WTC11 (cell line): ENCODE data around the gene ARMH4.

Experiments
- SP1 ChIP-seq: sonication (generic); formaldehyde crosslinking; conservative IDR thresholded peaks from 2 replicates; pipeline ENCODE4 v1.8.1; 2022; ENCODE audit warnings: missing genetic modification reagents
- TP53 ChIP-seq: sonication (generic); formaldehyde crosslinking; IDR thresholded peaks from 2 replicates; pipeline ENCODE4 v1.8.1; 2023; ENCODE audit warnings: mild to moderate bottlenecking, missing genetic modification reagents

- TF ChIP-seq SP1: no peak
- TF ChIP-seq TP53: no peak
These were observed 22.8 kb downstream of the ARMH4 start for GRCh38 chr14:58129208-58129607.
